CD4-positive, alpha-beta T cell treated with Interleukin-15 for 4 hours (primary cell): ENCODE data around the gene NOS3.

Source experiments
- DNase-seq: peaks from one replicate; pipeline ENCODE4 v3.0.0-alpha.2; 2020; ENCODE audit warnings: low spot score

The NOS3 gene

GRCh38 chr7:150952331-150953050, 38.3 kb upstream of the NOS3 start:
- DNase-seq: no peak

GRCh38 chr7:150953061-150953997, 37.5 kb upstream of the NOS3 start:
- DNase-seq: no peak

- no peak for DNase-seq
Measured at GRCh38 chr7:150954201-150954985, 36.4 kb upstream of the NOS3 start.

- no peak for DNase-seq
Measured at GRCh38 chr7:150954986-150955518, 35.8 kb upstream of the NOS3 start.

GRCh38 chr7:150955519-150956394, 35.1 kb upstream of the NOS3 start:
- no peak for DNase-seq

GRCh38 chr7:150956395-150957132, 34.3 kb upstream of the NOS3 start:
- DNase-seq: no peak

GRCh38 chr7:150957133-150958020, 33.4 kb upstream of the NOS3 start:
- DNase-seq: no peak

GRCh38 chr7:150958062-150958552, 32.7 kb upstream of the NOS3 start:
- DNase-seq: no peak

- DNase-seq: no peak
Measured at GRCh38 chr7:150958597-150958996, 32.2 kb upstream of the NOS3 start.

- DNase-seq: no peak
Measured at GRCh38 chr7:150959081-150959480, 31.7 kb upstream of the NOS3 start.

- DNase-seq: no peak
Measured at GRCh38 chr7:150959739-150960734, 30.8 kb upstream of the NOS3 start.

GRCh38 chr7:150961510-150962289, 29.1 kb upstream of the NOS3 start:
- no peak for DNase-seq

GRCh38 chr7:150962290-150962552, 28.6 kb upstream of the NOS3 start:
- no peak for DNase-seq

GRCh38 chr7:150962553-150963399, 28.0 kb upstream of the NOS3 start:
- DNase-seq: peak; percentile 48

- DNase-seq: no peak
Measured at GRCh38 chr7:150963707-150964559, 26.9 kb upstream of the NOS3 start.
